MCF 10A (cell line): ENCODE data around the gene CHKB. TPM values are rescaled to one million over a fixed set of nuclear protein-coding genes. Genes with fewer than 3 reads are reported as not detected.

Experiments
- BruUV-seq: library from RNA; stranded (reverse); fragments of 400-500 nt; replicated peaks from 2 replicates; lab custom pipeline; 2021; lab: Mats Ljungman, UMichigan
- CTCF ChIA-PET: fragments of 300-600 bp; sonication (Branson Sonifier 250); formaldehyde crosslinking; extraction: SDS; loops from one replicate; lab custom pipeline; 2021; ENCODE audit warnings: antibody characterized with exemption, inconsistent platforms; lab: Yijun Ruan, JAX
- POLR2A ChIA-PET: fragments of 300-600, 350-650 bp; sonication (Branson Sonifier 250); formaldehyde crosslinking; extraction: SDS; loops from one replicate; lab custom pipeline; 2020; ENCODE audit warnings: antibody characterized with exemption, inconsistent platforms; lab: Yijun Ruan, JAX
- DNase-seq: peaks from one replicate; pipeline ENCODE4 v3.0.0-alpha.2; 2018; ENCODE audit not compliant: unreplicated experiment
- H3K27ac Mint-ChIP-seq: one replicate; pipeline ENCODE4 v1.8.0; 2022; ENCODE audit warnings: mild to moderate bottlenecking, low read depth, mixed read lengths; ENCODE audit not compliant: unreplicated experiment
- H3K27me3 Mint-ChIP-seq: one replicate; pipeline ENCODE4 v1.8.0; 2022; ENCODE audit warnings: mixed read lengths; ENCODE audit not compliant: insufficient read depth, unreplicated experiment
- H3K36me3 Mint-ChIP-seq: one replicate; pipeline ENCODE4 v1.8.0; 2022; ENCODE audit warnings: mild to moderate bottlenecking, moderate library complexity, mixed read lengths; ENCODE audit not compliant: insufficient read depth, unreplicated experiment
- H3K4me1 Mint-ChIP-seq: one replicate; pipeline ENCODE4 v1.8.0; 2022; ENCODE audit warnings: mixed read lengths; ENCODE audit not compliant: insufficient read depth, unreplicated experiment
- H3K4me3 Mint-ChIP-seq: one replicate; pipeline ENCODE4 v1.8.0; 2022; ENCODE audit warnings: mild to moderate bottlenecking, moderate library complexity, mixed read lengths; ENCODE audit not compliant: unreplicated experiment
- H3K9me3 Mint-ChIP-seq: one replicate; pipeline ENCODE4 v1.8.0; 2022; ENCODE audit warnings: mixed read lengths; ENCODE audit not compliant: unreplicated experiment
- intact Hi-C: fragments of 100-400 bp; cut with micrococcal nuclease; formaldehyde crosslinking; loops from 2 replicates; pipeline ENCODE4 v1.14.1; 2022
- total RNA-seq: library from RNA; stranded (reverse); gene quantifications from 2 replicates; pipeline ENCODE4 v1.2.3, GENCODE V29; 2022
- TF ChIP-seq, protein P1 (sequence below): fragments of 200-600 bp; IDR thresholded peaks from one replicate; pipeline ENCODE4 v1.8.0; 2022; ENCODE audit warnings: antibody characterized with exemption, mild to moderate bottlenecking; ENCODE audit not compliant: unreplicated experiment

CHKB gene
- total RNA-seq, 1 experiment from 2014 or later = 60.6 TPM

DNA sequence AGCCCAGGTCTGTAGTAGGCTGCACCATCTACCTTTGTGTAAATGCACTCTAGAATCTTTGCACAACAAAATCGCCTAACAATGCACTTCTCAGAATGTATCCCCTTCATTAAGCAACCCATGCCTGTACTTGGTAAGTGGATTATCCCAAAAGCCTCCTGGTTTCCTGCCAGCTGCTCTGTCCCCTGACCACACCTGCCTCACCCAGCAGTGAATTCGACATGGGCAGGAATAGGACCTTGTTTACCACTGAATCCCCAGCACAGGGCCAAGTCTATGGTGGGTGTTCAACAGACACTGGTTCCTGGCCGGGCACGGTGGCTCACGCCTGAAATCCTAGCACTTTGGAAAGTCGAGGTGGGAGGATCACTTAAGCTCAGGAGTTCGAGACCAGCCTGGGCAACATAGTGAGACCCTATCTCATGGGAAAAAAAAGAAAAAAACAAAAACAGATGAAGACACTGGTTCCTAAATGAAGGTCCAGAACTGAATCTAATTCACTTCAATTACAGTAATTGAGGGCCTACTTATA, 14.9 kb downstream of the CHKB start:
- H3K4me1 Mint-ChIP-seq = peaks cover 9% of the 10 kb centered on the region
- no peak for DNase-seq
- no TSS peak for BruUV-seq
- no peak overlapping the region for H3K27ac Mint-ChIP-seq
- no peaks in the 10 kb centered on the region for H3K9me3 Mint-ChIP-seq
- no peaks in the 10 kb centered on the region for H3K27me3 Mint-ChIP-seq
- no peak overlapping the region for H3K4me3 Mint-ChIP-seq
- POLR2A ChIA-PET = interaction anchor here (1.2 kb wide), 2 partner anchors 29 to 37 kb away, joined by 3 to 5 read pairs; no protein-coding TSS in a partner anchor
- H3K36me3 Mint-ChIP-seq = peaks cover 46% of the 10 kb centered on the region
- TF ChIP-seq, protein P1, sequence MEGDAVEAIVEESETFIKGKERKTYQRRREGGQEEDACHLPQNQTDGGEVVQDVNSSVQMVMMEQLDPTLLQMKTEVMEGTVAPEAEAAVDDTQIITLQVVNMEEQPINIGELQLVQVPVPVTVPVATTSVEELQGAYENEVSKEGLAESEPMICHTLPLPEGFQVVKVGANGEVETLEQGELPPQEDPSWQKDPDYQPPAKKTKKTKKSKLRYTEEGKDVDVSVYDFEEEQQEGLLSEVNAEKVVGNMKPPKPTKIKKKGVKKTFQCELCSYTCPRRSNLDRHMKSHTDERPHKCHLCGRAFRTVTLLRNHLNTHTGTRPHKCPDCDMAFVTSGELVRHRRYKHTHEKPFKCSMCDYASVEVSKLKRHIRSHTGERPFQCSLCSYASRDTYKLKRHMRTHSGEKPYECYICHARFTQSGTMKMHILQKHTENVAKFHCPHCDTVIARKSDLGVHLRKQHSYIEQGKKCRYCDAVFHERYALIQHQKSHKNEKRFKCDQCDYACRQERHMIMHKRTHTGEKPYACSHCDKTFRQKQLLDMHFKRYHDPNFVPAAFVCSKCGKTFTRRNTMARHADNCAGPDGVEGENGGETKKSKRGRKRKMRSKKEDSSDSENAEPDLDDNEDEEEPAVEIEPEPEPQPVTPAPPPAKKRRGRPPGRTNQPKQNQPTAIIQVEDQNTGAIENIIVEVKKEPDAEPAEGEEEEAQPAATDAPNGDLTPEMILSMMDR = no peak
- CTCF ChIA-PET = interaction anchor here (0.7 kb wide), 1 partner anchor 83 kb away, joined by 7 read pairs; no protein-coding TSS in a partner anchor
- intact Hi-C loops = no loop called here

DNA sequence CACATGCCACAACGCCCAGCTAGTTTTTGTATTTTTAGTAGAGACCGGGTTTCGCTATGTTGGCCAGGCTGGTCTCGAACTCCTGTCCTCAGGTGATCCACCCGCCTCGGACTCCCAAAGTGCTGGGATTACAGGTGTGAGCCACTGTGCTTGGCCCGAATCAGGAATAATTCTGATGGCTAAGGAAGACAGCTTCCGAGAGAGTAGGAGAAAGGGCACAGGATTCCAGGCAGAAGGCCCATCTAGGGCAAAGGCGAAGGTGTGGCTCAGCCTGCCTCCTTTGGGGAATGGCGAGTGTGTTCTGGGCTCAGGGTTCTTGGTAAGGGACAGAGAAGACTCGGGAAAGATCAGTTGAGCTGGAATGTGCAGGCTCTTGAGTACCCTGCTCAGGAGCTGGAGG, 18.4 kb downstream of the CHKB start:
- CTCF ChIA-PET = interaction anchor here (0.6 to 1.4 kb wide), 7 partner anchors 8 to 128 kb away, joined by 3 to 7 read pairs (median 4); partner anchors contain the start of gene SCO2
- peaks cover 18% of the 10 kb centered on the region for H3K36me3 Mint-ChIP-seq
- TF ChIP-seq, protein P1 = no peak
- H3K9me3 Mint-ChIP-seq = no peaks in the 10 kb centered on the region
- H3K4me1 Mint-ChIP-seq = peaks cover 28% of the 10 kb centered on the region
- H3K4me3 Mint-ChIP-seq = no peak overlapping the region
- H3K27ac Mint-ChIP-seq = no peak overlapping the region
- DNase-seq = no peak
- no peaks in the 10 kb centered on the region for H3K27me3 Mint-ChIP-seq
- no TSS peak for BruUV-seq
- intact Hi-C loops = no loop called here
- POLR2A ChIA-PET = interaction anchor here (1.2 to 5.3 kb wide), 9 partner anchors 10 to 57 kb away, joined by 3 to 105 read pairs (median 30); partner anchors contain the start of genes CHKB, LMF2, NCAPH2 and SCO2

DNA sequence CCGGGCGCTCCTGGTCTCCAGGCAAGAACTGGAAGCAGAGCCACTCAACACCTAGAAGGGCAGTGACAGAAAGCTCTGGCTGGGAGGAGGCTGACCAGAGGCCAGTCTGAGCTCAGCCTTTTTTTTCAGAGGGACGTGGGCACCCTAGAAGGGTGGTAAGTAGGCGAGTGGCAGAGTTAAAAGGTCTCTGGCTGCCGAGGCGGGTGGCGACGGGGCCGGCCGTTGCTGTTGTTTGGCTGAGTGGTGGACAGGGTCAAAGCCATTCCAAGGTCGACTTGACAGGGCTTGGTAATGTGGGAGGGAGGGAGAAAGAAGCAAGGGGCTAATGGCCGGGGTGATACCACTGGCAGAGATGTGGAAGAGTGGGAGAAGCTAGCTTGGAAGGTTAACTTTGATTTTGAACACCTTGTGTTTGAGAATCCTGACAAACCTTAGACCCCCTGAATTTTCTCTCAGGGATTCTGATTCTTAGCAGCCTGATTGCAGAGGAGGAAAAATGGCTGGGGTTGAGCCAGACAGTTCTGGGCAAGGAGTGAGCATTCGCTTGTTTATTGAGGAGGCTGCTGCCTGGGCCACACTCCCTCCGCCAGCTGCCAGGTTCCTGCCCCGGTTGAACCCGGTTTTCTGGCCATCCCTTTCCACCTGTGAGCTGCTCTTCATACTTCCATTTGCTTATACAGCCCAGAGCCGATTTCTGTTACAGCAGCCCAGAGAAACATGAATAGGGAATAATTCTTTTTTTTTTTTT, 19.1 kb downstream of the CHKB start:
- Mint-ChIP-seq H3K4me3 (peak overlapping the region; percentile 90), H3K27me3 (no peaks in the 10 kb centered on the region), H3K4me1 (peaks cover 28% of the 10 kb centered on the region), H3K27ac (peak overlapping the region; percentile 91), H3K9me3 (no peaks in the 10 kb centered on the region), H3K36me3 (peaks cover 11% of the 10 kb centered on the region)
- intact Hi-C loops = no loop called here
- CTCF ChIA-PET = interaction anchor here (0.6 to 1.9 kb wide), 30 partner anchors 8 to 240 kb away, joined by 3 to 17 read pairs (median 4); partner anchors contain the start of genes LMF2, NCAPH2 and SCO2
- no TSS peak for BruUV-seq
- POLR2A ChIA-PET = interaction anchor here (0.8 to 5.3 kb wide), 14 partner anchors 10 to 319 kb away, joined by 3 to 105 read pairs (median 18); partner anchors contain the start of genes CHKB, KLHDC7B, LMF2 and NCAPH2
- no peak for DNase-seq
- TF ChIP-seq, protein P1 = no peak
